GM12878 (cell line): ENCODE data around the gene MSI2. TPM values are rescaled to one million over a fixed set of nuclear protein-coding genes. Genes with fewer than 3 reads are reported as not detected.

ENCODE experiments used
- ATAC-seq: fragments of 200-7000 bp; cut with Tn5 transposase; 3 replicates; pipeline ENCODE4 v1.9.1; 2020; ENCODE audit warnings: mild to moderate bottlenecking, moderate library complexity
- BruUV-seq: library from RNA; stranded (reverse); fragments of 400-500 nt; replicated peaks from 2 replicates; lab custom pipeline; 2021; lab: Mats Ljungman, UMichigan
- CTCF ChIA-PET: fragments of 300-600 bp; sonication (Branson Sonifier 250); formaldehyde crosslinking; extraction: SDS; loops from one replicate; lab custom pipeline; 2021; ENCODE audit warnings: inconsistent platforms; lab: Yijun Ruan, JAX
- POLR2A ChIA-PET: fragments of 350-600 bp; formaldehyde crosslinking; extraction: SDS; loops from one replicate; lab custom pipeline; 2021; ENCODE audit warnings: inconsistent platforms; lab: Charles Lee
- RAD21 ChIA-PET: fragments of 300-600 bp; sonication (Branson Sonifier 250); formaldehyde crosslinking; loops from one replicate; lab custom pipeline; 2023; ENCODE audit warnings: antibody characterized with exemption; ENCODE audit not compliant: unreplicated experiment; lab: Charles Lee
- SMC1A ChIA-PET: fragments of 300-600 bp; sonication (Branson Sonifier 250); formaldehyde crosslinking; loops from one replicate; lab custom pipeline; 2023; ENCODE audit not compliant: unreplicated experiment, uncharacterized antibody; lab: Charles Lee
- DNase-seq: peaks from one replicate; pipeline ENCODE4 v3.0.0-alpha.2; 2011; ENCODE audit warnings: low read depth, low spot score
- FAIRE-seq: peaks from 3 replicates; lab custom pipeline; 2011; peaks lifted over from hg19 to GRCh38; lab: Jason Lieb, UNC
- H2AFZ ChIP-seq: 2 replicates; pipeline ENCODE4 v1.6.0; 2011; ENCODE audit warnings: low read depth, low read length, control low read depth; ENCODE audit not compliant: control insufficient read depth
- H3K27ac ChIP-seq: 2 replicates; pipeline ENCODE4 v1.5.1; 2011; ENCODE audit warnings: control low read depth; ENCODE audit not compliant: control insufficient read depth, insufficient read depth
- H3K27me3 ChIP-seq, 2 experiments: replicated peaks in 1 of 2; 2 replicates each; pipeline versions ENCODE4 v1.6.0 to v1.6.1; 2011; ENCODE audit warnings: low read length in 1 of 2; ENCODE audit not compliant: control insufficient read depth in 2 of 2, insufficient read depth in 2 of 2
- H3K36me3 ChIP-seq, 2 experiments: 2 replicates each; pipeline ENCODE4 v1.5.1; 2011; ENCODE audit warnings: low read length in 1 of 2; ENCODE audit not compliant: control insufficient read depth in 2 of 2, insufficient read depth in 2 of 2
- H3K4me1 ChIP-seq: 2 replicates; pipeline ENCODE4 v1.6.1; 2011; ENCODE audit warnings: mild to moderate bottlenecking, low read length, moderate library complexity, mixed read lengths; ENCODE audit not compliant: control insufficient read depth, insufficient read depth
- H3K4me2 ChIP-seq: 2 replicates; pipeline ENCODE4 v1.6.0; 2011; ENCODE audit warnings: control low read depth; ENCODE audit not compliant: control insufficient read depth, insufficient read depth
- H3K4me3 ChIP-seq: fragments of 200-600 bp; sonication (generic); 2 replicates; pipeline ENCODE4 v1.5.1; 2016
- H3K79me2 ChIP-seq: 2 replicates; pipeline ENCODE4 v1.6.0; 2011; ENCODE audit warnings: low read length; ENCODE audit not compliant: control insufficient read depth, insufficient read depth
- H3K9ac ChIP-seq: 2 replicates; pipeline ENCODE4 v1.8.0; 2011; ENCODE audit warnings: low read length, control low read depth, mixed read lengths; ENCODE audit not compliant: control insufficient read depth, insufficient read depth
- H3K9me3 ChIP-seq: replicated peaks from 3 replicates; pipeline ENCODE4 v1.5.1; 2011; ENCODE audit warnings: mild to moderate bottlenecking, low read length; ENCODE audit not compliant: control insufficient read depth, insufficient read depth
- H4K20me1 ChIP-seq: 2 replicates; pipeline ENCODE4 v1.6.0; 2011; ENCODE audit not compliant: control insufficient read depth, insufficient read depth
- ETV6 ChIP-seq, 2 experiments: fragments of 450-650 bp in 1 of 2; IDR thresholded peaks in 1 of 2; conservative IDR thresholded peaks in 1 of 2; 2 replicates each; pipeline ENCODE4 v1.6.1; 2014; ENCODE audit warnings: antibody characterized with exemption in 1 of 2, borderline replicate concordance in 1 of 2, low read depth in 1 of 2, mild to moderate bottlenecking in 1 of 2, moderate library complexity in 1 of 2
- HDGF ChIP-seq: fragments of 450-650 bp; IDR thresholded peaks from 2 replicates; pipeline ENCODE4 v1.6.1; 2016; ENCODE audit warnings: antibody characterized with exemption
- IRF4 ChIP-seq: IDR thresholded peaks from 2 replicates; pipeline ENCODE4 v1.6.1; 2011; ENCODE audit warnings: low read depth, low read length
- PAX5 ChIP-seq: IDR thresholded peaks from 2 replicates; pipeline ENCODE4 v1.6.1; 2011; ENCODE audit warnings: low read depth, low read length, borderline replicate concordance
- POLR2AphosphoS2 ChIP-seq: IDR thresholded peaks from 2 replicates; pipeline ENCODE4 v1.6.1; 2011; ENCODE audit warnings: low read depth, mild to moderate bottlenecking, low read length, improper control_type of control experiment, moderate library complexity
- SPI1 ChIP-seq: IDR thresholded peaks from 2 replicates; pipeline ENCODE4 v1.6.1; 2011; ENCODE audit warnings: low read depth, mild to moderate bottlenecking, low read length, moderate library complexity, borderline replicate concordance; ENCODE audit not compliant: insufficient read depth
- SRF ChIP-seq, 2 experiments: IDR thresholded peaks; 2 replicates each; pipeline ENCODE4 v1.6.1; 2011; ENCODE audit warnings: low read depth in 2 of 2, low read length in 2 of 2, mild to moderate bottlenecking in 1 of 2, moderate library complexity in 1 of 2
- YBX1 ChIP-seq: fragments of 450-650 bp; IDR thresholded peaks from 2 replicates; pipeline ENCODE4 v1.6.1; 2016; ENCODE audit warnings: antibody characterized with exemption
- whole genome bisulfite sequencing: methylation state at CpG from one replicate; pipeline ENCODE4 v1.1.6; 2016; ENCODE audit warnings: low lambda C conversion rate; ENCODE audit not compliant: insufficient replicate concordance, insufficient coverage; ENCODE audit errors: missing lambda C conversion rate; 5-methylcytosine and 5-hydroxymethylcytosine counted together
- in situ Hi-C: fragments of 300-500 bp; cut with MboI; formaldehyde crosslinking; loops from 9 replicates; pipeline ENCODE4 v1.14.3; 2018; ENCODE audit warnings: mixed read lengths
- intact Hi-C: fragments of 100-400 bp; cut with micrococcal nuclease; formaldehyde crosslinking; loops from one replicate; pipeline ENCODE4 v1.14.2; 2022; ENCODE audit not compliant: unreplicated experiment
- polyA plus RNA-seq, 11 experiments: library from polyadenylated mRNA; depleted of rRNA in 4 of 11; unstranded in 6 of 11; stranded (reverse) in 5 of 11; fragments of >200 nt; fragmentation: Nextera tagmentation in 4 of 11; fragmentation: Illumina TruSeq in 1 of 11; extraction: Ambion mirVana in 4 of 11; extraction: Trizol in 1 of 11; gene quantifications; 1 replicate in 1 of 11; 2 replicates in 10 of 11; pipeline versions ENCODE4 v1.2.1 to v1.2.3, GENCODE V29; 2011 to 2016; ENCODE audit warnings: inconsistent platforms in 2 of 11, missing spikeins in 2 of 11, low read depth in 1 of 11
- total RNA-seq, 4 experiments: library from RNA; depleted of rRNA in 3 of 4; stranded (reverse); fragments of >200 nt in 3 of 4; fragmentation: Illumina TruSeq in 1 of 4; extraction: Trizol in 1 of 4; gene quantifications; 2 replicates each; pipeline versions ENCODE4 v1.2.1 to v1.2.3, GENCODE V29; 2013 to 2021

Gene MSI2
- total and polyA plus RNA-seq, 10 of the 15 experiments (the other 5 are each of a cell fraction or from before 2014, with no cell fraction given), result 6.1 to 76.1 (median 42.0) TPM

DNA sequence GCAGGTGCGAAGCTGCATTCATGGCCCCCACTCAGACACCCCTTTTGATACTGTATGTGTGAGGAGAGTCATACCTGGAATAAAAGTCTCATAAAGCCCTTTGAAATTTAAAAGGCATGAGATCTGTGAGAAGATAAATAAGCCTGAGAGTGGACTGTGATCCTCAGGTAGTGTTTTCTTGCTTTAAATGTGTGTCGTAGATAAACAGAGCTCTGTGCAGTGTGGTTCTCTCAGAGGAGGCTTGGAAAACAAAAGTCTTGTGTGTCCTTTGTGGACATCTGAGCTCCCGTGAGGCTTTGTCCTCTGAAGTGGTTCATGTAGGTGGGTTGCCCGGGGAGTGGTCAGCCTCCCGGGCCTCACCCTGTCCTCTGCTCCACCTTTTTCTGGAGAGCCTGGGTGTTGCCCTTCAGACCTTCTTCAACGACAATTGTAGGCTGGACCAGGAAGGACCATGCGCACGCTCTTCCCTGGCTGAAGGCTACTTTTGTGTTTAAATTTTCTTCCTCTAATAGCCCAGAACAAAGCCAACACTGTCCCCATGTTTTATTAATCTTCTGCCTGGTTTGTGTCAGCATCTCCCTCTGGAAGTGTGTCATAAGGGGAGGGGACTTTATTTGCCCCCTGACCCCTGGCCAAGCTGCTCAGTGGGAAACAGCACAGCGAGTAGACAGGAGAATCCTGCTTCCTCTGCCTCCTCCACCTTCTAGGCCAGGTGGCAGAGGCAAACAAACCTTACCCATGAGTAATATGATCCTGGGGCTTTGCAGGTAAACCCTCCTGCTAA is 151.2 kb downstream of the MSI2 start:
- SMC1A ChIA-PET, result interaction anchor here (0.9 to 3.9 kb wide), 14 partner anchors 11 to 164 kb away, joined by 3 to 22 read pairs (median 7); no protein-coding TSS in a partner anchor
- Histone ChIP-seq H3K27ac (peak overlapping the region; percentile 54; the same call in 1 of the 2 replicates), H3K4me1 (peaks cover 9% of the 10 kb centered on the region), H3K36me3 (peaks cover 13 to 14% of the 10 kb centered on the region in 2 experiments), H2AFZ (no peak overlapping the region), H3K27me3 (no peaks in the 10 kb centered on the region), H3K4me3 (no peak overlapping the region), H3K4me2 (peak overlapping the region; percentile 46; the same call in 1 of the 2 replicates), H3K79me2 (peaks cover 11% of the 10 kb centered on the region), H3K9ac (0 out of 2 replicates have a peak overlapping the region, but pooled peaks have one; percentile 28), H4K20me1 (no peaks in the 10 kb centered on the region), H3K9me3 (no peaks in the 10 kb centered on the region)
- TSS peak; percentile 15 for BruUV-seq
- CTCF ChIA-PET, result interaction anchor here (0.7 to 11.1 kb wide), 5 partner anchors 12 to 264 kb away, joined by 4 to 150 read pairs (median 20); no protein-coding TSS in a partner anchor
- ATAC-seq (no peak), DNase-seq (no peak), FAIRE-seq (peak; percentile 57)
- no peak for TF ChIP-seq SPI1
- no peak for TF ChIP-seq POLR2AphosphoS2
- TF ChIP-seq ETV6 (conservative IDR thresholded peaks at IDR 0.05 in 1 of 2, IDR thresholded peaks at IDR 0.05 in 1 of 2; ENCODE audit: borderline replicate concordance in 1 of 2, low read depth in 1 of 2), result no peak
- TF ChIP-seq YBX1, result no peak
- TF ChIP-seq HDGF, result no peak
- TF ChIP-seq IRF4, result no peak
- TF ChIP-seq PAX5, result no peak
- TF ChIP-seq SRF (IDR thresholded peaks at IDR 0.05; ENCODE audit: low read depth in 2 of 2, low read length in 2 of 2), result no peak
- intact Hi-C loops (no loop called here), in situ Hi-C loops (no loop called here)
- WGBS, result 87% methylated on average over 9 of the region's 9 CpGs
- RAD21 ChIA-PET, result interaction anchor here (0.8 to 10.7 kb wide), 9 partner anchors 11 to 340 kb away, joined by 3 to 71 read pairs (median 4); no protein-coding TSS in a partner anchor
- POLR2A ChIA-PET, result interaction anchor here (0.6 to 1.1 kb wide), 6 partner anchors 18 to 164 kb away, joined by 3 to 11 read pairs (median 3); no protein-coding TSS in a partner anchor
